NCI-H1105 (cell line): ENCODE results near the gene LSM2.
"Not testable (repeated sequence)": the region's sequence is repeated elsewhere in the genome, so short reads cannot be mapped to it uniquely, and the experiment has no call there.

Source experiments
- DNase-seq: peaks from one replicate; lab custom pipeline; 2025; lab: John Stamatoyannopoulos, UW

LSM2 gene

DNA sequence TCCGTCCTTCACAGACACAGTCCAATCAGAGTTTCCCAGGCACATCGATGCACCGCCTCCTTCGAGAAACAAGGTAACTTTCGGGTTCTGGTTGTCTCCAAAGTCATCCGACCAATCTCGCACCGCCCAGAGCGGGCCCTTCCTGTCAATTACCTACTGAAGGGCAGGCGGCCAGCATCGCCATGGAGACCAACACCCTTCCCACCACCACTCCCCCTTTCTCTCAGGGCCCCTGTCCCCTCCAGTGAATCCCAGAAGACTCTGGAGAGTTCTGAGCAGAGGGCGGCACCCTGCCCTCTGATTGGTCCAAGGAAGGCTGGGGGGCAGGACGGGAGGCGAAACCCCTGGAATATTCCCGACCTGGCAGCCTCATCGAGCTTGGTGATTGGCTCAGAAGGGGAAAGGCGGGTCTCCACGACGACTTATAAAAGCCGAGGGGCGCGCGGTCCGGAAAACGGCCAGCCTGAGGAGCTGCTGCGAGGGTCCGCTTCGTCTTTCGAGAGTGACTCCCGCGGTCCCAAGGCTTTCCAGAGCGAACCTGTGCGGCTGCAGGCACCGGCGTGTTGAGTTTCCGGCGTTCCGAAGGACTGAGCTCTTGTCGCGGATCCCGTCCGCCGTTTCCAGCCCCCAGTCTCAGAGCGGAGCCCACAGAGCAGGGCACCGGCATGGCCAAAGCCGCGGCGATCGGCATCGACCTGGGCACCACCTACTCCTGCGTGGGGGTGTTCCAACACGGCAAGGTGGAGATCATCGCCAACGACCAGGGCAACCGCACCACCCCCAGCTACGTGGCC lies 20.7 kb upstream of the LSM2 start, which contains the start of gene HSPA1B:
HSPA1B (plus strand) TSS at position 453 of the 794 bp plus-strand sequence; CDS start at position 666, 213 bp downstream.
- DNase-seq = peak; percentile 100

DNA sequence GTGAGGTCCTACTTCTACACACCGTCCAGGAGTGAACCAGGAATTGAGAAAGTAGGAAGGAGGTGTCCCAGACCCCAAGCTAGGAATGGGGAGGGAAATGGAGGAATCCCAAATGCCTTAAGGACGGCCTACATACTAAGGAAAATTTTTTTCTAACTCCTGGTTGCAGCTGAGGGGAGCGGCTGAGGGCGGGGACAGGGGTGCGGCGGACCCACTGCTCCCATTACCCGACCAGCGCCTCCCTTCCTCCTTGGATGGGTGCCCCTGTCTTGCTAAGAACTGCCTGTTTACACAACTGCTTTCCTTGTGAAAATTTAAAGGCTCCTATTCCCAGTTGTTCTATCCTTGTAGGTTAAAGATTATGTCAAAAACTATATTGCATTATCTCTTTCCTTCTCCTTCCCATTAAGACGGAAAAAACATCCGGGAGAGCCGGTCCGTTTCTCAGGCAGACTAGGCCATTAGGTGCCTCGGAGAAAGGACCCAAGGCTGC lies 20.1 kb upstream of the LSM2 start:
- DNase-seq = peak; percentile 54

DNA sequence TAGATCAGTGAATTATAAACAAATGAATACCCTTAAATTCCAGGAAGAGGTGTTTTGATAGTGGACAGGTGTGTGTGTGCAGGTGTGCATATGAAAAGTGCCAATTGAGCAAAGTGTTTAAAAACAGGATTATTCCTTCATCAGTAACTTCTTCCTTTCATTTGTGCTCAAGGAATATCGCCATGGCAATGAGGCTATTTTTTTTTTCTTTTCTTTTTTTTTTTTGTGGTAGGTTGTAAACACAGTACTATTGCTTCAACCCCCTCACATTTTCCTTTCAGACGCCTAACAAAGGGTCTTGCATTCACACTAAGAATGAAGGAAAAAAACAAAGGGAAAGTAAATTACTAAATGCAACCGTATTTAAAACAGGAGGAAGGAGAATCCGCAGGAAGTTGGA lies 18.8 kb upstream of the LSM2 start:
- DNase-seq = no peak

DNA sequence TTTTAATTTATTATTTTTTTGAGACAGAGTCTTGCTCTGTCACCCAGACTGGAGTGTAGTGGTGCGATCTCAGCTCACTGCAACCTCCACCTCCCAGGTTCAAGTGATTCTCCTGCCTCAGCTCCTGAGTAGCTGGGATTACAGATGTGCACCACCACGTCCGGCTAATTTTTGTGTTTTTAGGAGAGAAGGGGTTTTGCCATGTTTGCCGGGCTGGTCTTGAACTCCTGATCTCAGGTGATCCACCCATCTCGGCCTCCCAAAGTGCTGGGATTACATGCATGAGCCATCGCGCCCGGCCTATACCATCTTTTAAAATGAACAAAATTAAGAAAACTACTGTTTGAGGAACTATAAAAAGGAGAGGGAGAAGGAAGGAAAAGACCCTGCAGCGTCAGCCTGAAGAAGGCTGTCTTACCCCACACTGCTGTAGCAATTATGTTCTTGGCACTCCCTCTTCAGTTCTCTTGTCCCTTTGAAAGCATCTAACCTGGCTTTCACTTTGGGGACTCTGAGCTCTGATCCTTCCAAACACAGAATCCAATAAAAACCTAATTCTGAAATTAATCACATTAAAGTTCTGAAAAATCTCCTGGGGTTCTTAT lies 16.9 kb upstream of the LSM2 start:
- DNase-seq = not testable (repeated sequence)

DNA sequence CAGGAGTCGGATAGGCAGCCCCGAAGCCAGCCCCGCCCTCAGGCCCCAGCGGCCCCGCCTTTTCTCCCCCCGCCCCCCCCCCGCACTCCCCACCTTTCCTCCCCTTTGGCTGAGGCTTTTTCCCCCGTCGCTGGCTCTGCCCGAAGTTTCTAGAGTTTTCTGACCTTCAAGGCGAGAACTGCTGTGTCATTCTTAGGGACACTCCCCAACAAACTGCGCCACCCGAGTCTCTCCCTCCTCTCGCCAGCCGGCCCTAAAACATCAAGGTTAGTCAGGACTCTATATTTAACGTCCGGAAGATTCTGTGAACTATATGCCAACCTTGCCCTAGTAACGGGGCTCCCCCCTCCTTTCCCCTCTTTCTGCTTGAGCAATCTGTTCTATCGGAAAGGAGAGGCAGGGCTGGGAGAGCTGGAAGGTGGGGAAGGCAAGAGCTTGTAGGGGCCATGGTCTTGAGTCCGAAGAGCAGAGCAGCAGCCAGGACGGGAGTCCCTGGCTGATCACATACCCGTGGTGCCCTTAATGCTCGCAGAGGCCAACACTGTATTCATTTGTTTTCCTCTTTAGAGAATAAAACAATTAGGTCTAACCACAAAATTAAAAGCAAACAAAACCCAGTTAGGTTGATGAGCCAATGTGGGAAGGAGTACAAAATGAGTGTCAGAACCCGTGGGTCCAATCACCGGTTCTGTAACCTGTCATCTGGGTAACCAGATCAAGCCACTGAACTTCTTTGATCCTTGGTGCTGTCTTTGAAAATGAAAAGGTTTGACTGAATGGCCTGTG lies 15.5 kb upstream of the LSM2 start:
- peak; percentile 35 for DNase-seq

DNA sequence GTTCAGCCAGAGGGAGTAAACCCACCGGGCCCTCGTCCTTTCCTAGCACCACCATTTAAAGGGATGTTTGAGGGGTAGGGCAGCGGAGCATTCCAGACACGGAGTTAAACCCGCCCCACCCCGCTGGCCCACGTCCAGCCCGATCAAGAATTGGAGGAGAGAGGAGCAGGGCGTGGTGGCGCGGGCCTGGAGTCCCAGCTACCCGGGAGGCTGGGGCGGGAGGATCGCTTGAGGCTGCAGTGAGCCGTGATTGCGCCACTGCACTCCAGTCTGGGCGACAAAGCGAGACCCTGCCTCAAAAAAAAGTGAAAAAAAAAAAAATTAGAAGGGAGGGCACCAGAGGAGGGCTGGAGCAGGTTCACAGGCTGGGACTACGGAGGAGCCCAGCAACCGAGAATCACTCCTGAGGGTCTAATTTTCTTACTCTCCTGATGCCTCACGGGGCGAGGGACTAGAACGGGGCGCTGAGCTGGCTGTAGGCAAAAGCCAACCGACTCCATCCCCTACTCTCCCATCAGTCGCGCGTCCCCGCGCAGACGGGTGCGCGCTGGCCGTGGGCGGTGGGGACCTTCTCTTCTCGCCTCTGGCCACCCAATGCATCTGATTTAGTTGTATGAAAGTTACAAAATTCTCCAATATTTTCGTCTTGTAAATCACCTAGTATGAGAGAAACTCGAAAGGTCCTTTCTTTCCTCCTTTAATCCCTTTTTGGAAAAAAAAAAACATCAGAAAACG lies 14.7 kb upstream of the LSM2 start:
- DNase-seq = peak; percentile 35

DNA sequence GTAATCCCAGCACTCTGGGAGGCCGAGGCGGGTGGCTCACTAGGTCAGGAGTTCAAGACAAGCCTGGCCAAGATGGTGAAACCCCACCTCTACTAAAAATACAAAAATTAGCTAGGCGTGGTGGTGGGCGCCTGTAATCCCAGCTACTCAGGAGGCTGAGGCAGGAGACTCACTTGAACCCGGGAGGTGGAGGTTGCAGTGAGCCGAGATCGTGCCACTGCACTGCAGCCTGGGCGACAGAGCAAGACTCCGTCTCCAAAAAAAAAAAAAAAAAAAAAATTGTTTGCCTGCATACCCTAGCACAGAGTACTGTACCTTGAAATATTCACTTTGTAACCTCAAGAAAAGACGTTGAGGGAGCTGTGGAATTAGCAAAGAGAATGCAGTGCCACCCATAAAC lies 13.6 kb upstream of the LSM2 start:
- DNase-seq = not testable (repeated sequence)

DNA sequence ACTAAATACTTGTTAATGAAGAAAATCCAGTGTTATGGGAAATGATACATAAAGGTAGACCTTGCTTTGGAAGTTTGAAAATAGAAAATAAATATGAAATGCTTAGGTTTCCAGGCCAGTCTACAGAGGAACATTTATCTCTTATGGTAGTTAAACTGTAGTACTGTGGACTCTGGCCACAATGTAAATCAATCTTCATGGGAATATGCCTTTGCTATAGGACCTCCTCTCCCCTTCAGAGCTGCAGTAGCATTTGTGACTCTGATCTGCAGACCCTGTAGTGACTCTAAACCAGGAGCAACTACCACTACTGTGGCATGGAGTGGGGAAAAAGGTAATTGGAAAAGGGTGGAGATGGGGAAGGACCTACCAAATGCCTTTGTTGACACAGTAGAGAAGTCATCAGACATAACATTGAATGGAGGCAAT lies 13.1 kb upstream of the LSM2 start:
- no peak for DNase-seq

DNA sequence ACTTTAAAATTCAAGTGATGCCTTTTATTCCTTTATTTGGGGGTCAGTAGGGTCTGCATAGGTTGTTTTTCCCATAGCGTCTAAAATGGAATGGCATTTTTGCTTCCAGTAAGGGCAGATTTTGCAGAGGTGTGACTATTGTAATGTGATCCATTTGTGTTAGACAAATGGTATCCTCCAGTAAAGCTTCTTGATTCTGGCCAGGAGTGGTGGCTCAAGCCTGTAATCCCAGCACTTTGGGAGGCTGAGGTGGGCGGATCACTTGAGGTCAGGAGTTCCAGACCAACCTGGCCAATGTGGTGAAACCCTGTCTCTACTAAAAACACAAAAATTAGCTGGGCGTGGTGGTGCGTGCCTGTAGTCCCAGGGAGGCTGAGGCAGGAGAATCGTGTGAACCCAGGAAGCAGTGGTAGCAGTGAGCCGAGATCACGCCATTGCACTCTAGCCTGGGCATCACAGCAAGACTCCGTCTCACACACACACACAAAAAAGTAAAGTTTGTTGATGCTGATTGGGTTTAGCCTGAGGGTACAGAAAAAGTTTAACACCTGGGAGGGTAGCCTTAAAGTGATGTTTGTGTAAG lies 11.3 kb upstream of the LSM2 start:
- DNase-seq = not testable (repeated sequence)

DNA sequence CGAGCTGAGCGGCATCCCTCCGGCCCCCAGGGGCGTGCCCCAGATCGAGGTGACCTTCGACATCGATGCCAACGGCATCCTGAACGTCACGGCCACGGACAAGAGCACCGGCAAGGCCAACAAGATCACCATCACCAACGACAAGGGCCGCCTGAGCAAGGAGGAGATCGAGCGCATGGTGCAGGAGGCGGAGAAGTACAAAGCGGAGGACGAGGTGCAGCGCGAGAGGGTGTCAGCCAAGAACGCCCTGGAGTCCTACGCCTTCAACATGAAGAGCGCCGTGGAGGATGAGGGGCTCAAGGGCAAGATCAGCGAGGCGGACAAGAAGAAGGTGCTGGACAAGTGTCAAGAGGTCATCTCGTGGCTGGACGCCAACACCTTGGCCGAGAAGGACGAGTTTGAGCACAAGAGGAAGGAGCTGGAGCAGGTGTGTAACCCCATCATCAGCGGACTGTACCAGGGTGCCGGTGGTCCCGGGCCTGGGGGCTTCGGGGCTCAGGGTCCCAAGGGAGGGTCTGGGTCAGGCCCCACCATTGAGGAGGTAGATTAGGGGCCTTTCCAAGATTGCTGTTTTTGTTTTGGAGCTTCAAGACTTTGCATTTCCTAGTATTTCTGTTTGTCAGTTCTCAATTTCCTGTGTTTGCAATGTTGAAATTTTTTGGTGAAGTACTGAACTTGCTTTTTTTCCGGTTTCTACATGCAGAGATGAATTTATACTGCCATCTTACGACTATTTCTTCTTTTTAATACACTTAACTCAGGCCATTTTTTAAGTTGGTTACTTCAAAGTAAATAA lies 10.6 kb upstream of the LSM2 start:
- not testable (repeated sequence) for DNase-seq

DNA sequence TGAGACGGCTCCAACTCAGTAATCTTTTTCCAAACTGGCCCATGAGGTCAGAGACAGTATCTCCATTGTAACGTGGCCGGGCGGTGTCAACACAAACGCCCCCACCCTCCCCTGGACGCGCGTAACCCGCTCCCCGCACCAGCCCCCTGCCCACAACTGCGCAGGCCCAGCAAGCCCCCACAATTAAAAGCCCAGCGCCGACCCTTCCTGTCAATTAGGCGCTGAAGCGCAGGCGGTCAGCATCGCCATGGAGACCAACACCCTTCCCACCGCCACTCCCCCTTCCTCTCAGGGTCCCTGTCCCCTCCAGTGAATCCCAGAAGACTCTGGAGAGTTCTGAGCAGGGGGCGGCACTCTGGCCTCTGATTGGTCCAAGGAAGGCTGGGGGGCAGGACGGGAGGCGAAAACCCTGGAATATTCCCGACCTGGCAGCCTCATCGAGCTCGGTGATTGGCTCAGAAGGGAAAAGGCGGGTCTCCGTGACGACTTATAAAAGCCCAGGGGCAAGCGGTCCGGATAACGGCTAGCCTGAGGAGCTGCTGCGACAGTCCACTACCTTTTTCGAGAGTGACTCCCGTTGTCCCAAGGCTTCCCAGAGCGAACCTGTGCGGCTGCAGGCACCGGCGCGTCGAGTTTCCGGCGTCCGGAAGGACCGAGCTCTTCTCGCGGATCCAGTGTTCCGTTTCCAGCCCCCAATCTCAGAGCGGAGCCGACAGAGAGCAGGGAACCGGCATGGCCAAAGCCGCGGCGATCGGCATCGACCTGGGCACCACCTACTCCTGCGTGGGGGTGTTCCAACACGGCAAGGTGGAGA lies 8.5 kb upstream of the LSM2 start, which contains the start of the genes HSPA1A and HSPA1L:
HSPA1A (plus strand) TSS at position 519 of the 814 bp plus-strand sequence; CDS start at position 733, 214 bp downstream.
HSPA1L (minus strand) TSS at position 259 of the 814 bp plus-strand sequence. CDS start 3,311 bp downstream, outside the sequence.
- DNase-seq = peak; percentile 96

DNA sequence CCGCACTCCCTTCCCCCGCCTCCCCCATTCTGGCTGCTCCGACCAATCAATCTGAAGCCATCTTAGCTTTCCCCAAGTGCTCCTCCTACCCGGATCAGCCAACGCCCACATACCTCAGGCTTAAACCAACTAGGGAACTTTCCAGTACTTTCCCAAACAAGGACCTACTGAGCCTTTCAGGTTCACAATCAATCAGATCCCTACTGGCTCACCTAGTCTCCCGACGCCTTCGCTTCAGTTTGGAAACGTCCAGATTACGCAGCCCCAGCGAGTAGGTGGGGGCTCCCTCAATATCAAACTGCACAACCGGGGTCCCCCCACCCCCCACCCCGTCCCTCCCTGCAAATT lies 7.9 kb upstream of the LSM2 start:
- DNase-seq = peak; percentile 95

DNA sequence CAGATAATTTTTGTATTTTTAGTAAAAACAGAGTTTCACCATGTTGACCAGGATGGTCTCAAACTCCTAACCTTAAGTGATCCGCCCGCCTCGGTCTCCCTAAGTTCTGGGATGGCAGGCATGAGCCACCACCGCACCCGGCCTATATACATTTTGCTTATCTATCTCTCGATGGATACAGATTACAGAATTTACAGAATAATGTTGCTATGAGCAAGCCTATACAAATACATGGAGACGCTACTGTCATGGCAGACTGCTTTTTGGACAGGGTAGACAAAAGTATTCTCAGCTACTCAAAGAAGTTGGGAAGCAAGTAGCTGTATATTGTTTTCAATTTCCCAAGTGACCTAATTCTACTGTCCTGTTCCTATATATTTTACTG lies 6.7 kb upstream of the LSM2 start:
- no peak for DNase-seq

DNA sequence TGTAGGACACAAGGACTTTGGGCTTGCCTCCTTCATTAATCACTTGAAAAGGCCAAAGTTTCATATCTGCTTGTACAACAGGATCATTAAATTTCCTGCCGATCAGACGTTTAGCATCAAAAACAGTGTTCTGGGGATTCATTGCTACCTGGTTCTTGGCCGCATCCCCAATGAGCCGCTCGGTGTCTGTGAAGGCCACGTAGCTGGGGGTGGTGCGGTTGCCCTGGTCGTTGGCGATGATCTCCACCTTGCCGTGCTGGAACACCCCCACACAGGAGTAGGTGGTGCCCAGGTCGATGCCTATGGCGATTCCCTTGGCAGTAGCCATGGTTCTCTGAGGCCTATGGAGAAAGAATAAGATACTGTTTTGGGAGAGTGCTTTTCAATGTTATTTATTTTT lies 4.9 kb upstream of the LSM2 start:
- DNase-seq = no peak

DNA sequence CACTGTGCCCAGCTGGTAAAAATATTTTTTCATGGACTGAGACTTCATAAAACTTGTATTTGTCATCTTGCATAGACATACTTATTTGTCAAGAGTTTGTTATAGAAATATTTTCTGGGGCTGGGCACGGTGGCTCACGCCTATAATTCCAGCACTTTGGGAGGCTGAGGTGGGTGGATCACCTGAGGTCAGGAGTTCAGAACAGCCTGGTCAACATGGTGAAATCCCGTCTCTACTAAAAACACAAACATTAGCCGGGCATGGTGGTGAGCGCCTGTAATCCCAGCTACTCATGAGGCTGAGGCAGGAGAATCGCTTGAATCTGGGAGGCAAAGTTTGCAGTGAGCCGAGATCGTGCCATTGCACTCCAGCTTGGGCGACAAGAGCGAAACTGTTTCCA lies 1.8 kb upstream of the LSM2 start:
- not testable (repeated sequence) for DNase-seq

DNA sequence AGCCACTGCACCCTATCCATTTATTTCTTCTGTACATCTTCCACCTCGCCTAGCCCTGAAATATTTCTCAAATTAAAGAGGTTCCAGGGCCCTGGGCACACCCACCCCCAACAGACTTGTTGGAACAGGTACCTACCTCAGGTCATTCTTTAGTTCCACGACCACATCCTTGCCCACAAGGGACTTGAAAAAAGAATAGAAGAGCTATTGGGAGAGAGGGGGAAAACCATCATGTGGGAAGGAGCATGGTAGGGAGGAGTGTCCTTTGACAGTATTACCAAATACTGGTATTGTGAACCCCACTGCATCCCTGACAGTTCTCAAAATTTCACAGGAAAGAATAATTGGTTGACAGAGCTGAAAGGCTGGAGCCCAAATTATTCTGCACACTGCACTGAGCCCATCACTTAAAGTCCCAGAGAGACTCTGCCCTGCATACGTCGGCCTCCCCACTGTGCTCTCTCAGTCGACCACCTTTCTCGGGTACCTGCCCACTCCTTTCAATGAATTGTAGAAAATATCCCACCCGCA lies 762 bp downstream of the LSM2 start:
- no peak for DNase-seq

DNA sequence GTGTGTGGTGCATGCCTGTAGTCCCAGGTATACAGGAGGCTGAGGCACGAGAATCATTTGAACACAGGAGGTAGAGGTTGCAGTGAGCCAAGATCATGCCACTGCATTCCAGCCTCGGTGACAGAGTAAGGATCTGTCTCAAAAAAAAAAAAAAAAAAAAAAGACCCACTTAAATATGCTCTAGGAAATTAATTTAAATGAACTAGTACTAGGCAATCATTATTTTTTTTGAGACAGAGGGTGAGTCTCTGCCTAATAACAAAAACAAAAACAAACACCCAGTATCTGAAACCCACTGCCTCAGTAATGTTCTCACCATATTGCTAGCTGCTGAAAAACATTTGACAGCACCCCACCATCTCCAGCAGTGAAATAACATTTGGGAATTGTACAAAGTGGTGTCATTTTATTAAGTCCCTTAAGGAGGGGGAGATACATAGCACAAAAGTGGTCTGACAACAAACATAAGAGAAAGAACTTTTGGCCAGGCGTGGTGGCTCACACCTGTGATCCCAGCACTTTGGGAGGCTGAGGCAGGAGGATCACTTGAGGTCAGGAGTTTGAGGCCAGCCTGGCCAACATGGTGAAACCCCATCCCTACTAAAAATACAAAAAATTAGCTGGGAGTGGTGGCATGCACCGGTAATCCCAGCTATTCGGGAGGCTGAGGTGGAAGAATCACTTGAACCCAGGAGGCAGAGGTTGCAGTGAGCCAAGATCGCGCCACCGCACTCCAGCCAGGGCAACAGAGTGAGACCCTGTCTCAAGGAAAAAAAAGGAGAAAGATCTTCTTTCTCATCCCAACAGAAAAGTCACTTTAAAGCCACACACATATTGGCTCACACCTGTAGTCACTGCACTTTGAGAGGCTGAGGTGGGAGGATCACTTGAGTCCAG lies 5.5 kb downstream of the LSM2 start:
- DNase-seq = not testable (repeated sequence)

DNA sequence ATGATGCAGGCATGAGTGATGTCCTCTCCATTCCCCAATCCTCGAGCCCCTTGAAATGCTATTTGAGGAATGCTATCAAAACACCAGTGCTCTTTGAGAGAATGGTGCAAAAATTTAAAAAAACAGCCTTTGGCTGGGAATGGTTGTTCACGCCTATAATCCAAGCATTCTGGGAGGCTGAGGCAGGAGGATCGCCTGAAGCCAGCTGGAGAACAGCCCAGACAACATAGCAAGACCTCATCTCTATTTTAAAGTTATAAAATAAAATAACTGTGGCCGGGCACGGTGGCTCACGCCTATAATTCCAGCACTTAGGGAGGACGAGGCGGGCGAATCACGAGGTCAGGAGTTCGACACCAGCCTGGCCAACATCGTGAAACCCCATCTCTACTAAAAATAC lies 7.0 kb downstream of the LSM2 start:
- no peak for DNase-seq
